DMS153 treated with DMSO at 0.1 percent for 48 hours (cell line): ENCODE results near the gene MACROD2.
"Not testable (repeated sequence)": the region's sequence is repeated elsewhere in the genome, so short reads cannot be mapped to it uniquely, and the experiment has no call there.

Experiments
- DNase-seq: peaks from one replicate; lab custom pipeline; 2025; ENCODE audit not compliant: unreplicated experiment; lab: John Stamatoyannopoulos, UW

The MACROD2 gene

GRCh38 chr20:15528391-15529111, 1533.2 kb downstream of the MACROD2 start:
- no peak for DNase-seq

DNA sequence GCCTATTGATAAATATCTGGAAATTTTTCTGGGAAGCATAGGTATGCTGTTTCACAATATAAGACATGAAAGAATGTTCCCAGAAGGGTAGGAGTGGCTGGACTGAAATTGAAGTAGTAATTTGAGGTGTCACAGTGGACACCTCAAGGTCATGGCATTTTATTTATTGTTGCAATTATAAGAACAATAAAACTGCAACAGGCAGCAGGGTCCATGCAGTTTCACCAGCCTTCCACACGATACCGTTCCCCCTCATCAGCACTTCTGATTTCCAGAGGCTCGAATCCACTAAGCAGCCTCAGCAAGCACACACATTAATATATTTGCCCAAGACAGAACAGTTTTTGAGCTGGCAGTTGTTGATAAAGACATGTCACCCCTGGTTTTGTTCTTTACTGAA, 1540.5 kb downstream of the MACROD2 start:
- no peak for DNase-seq

- not testable (repeated sequence) for DNase-seq
Measured at GRCh38 chr20:15537200-15537599, 1541.9 kb downstream of the MACROD2 start.

GRCh38 chr20:15542655-15543054, 1547.3 kb downstream of the MACROD2 start:
- no peak for DNase-seq

DNA sequence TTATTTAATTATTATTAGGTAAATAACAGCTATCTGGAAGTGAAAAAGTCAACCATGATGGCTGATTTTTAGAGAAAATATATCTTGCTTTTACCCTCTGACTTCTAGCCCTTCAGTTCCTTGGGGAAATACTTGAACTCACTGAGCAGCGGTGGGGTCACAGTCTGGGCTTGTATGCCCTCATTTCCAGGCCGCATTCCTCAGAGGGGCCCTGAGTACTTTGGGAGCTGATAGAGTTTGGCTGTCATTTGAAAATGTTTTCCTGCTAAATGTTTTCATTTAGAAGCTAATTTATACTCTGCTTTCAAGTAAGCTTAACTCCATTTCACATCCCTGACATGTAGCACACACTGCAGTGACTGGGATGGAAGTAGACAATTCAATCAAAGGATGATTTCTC, 1549.4 kb downstream of the MACROD2 start:
- no peak for DNase-seq

- no peak for DNase-seq
Measured at GRCh38 chr20:15546525-15547023, 1551.3 kb downstream of the MACROD2 start.

GRCh38 chr20:15547119-15547518, 1551.8 kb downstream of the MACROD2 start:
- no peak for DNase-seq

DNA sequence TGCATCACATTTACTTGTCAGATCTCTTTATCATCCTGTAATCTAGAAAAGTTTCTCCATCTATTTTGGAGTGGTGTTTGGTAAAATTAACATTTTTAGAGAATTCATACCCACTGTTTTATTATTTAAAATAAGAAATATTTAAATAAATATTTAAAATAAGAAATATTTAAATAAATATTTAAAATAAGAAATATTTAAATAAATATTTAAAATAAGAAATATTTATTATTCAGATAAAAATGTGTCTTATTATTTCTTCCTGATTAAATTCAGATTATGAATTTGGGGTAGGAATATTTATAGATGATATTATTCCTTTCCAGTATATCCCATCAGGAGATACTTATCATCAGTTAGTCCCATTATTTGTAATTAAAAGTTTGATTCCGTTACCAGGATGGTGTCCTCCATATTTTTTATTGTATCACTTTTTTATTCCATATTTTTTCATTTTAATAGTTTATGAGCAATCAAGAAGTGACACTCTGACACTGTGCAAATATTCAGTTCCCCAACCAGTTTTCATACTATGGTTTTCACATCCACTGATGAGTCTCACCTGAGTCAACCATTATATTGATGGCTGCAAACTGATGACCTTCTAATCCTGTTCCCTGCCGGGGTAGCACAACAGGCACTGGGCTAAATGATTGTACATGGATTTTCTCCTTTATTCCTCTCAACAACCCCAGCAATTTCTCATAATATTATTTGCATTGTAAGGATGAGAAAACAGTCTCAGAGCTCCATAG, 1555.0 kb downstream of the MACROD2 start:
- DNase-seq = no peak

DNA sequence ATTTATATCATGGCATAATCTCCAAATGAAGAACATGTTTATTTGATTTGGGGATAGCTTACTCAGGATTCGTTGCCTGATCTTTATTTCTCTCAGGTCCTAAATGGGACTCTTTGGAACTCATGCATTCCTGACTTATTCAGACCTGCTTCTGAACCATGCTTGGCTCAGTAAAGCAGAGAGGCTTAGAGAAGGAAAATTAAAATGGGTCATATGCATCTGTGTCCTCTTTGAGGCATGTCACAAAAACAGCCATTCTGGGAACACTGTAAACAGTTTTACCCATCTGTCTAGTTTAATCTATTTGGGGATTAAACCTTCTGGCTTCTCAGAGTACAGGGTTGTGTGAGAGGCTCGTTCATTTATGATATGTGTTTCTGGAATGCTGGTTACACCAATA, 1560.6 kb downstream of the MACROD2 start:
- no peak for DNase-seq

DNA sequence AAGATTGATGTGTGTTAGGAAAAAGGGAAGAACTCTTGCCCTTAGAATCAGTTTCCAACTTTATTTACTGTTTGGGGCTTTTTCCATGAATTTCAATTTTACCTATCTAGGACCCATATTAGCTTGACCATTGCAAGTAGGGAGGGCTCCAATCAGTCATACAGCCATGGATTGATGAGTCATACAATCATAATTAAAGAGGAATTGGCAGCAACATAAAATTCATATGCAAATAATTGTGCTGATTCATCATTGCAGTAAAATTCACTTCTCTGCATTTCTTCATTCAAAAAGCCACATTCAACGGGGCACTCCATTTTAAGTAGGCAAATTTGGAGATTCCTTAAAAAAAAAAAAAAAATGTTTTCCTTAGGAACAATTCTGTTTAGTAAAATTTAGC, 1561.6 kb downstream of the MACROD2 start:
- no peak for DNase-seq

- DNase-seq = no peak
Measured at GRCh38 chr20:15561070-15561569, 1565.8 kb downstream of the MACROD2 start.

DNA sequence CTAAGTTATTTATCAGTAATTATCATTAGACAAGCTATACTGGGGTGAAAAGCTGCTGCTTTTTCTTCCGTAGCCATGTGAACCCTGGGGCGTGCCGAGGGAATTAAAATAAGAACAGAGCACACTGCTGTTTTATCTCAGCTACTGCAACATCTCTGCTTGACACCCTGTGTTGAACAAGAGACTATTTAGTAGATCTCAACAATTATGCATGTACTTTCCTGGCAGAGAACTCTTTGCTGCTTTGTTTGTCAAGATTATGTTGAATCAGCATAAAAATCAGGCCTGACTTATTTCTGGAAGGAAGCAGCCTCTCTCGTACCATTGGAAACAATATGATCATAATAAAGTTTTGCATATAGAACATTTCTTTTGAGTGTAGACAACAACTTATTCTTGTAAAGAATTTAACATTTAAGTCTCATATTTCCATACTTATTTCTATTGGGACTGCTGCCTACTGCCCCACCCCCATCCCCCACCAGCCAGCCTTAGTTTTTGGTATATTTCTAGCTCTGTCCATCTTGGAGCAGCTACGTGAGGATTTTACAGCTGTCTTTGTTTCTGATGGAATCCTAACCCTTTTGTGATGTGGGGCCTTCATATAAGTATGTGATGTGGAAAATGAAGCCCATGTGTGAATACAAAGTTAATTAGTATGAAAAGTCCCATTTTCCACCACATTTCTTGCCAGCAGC, 1566.5 kb downstream of the MACROD2 start:
- no peak for DNase-seq

- DNase-seq = no peak
Measured at GRCh38 chr20:15563836-15564235, 1568.5 kb downstream of the MACROD2 start.

- no peak for DNase-seq
Measured at GRCh38 chr20:15564981-15565380, 1569.7 kb downstream of the MACROD2 start.

GRCh38 chr20:15565786-15566185, 1570.5 kb downstream of the MACROD2 start:
- no peak for DNase-seq

DNA sequence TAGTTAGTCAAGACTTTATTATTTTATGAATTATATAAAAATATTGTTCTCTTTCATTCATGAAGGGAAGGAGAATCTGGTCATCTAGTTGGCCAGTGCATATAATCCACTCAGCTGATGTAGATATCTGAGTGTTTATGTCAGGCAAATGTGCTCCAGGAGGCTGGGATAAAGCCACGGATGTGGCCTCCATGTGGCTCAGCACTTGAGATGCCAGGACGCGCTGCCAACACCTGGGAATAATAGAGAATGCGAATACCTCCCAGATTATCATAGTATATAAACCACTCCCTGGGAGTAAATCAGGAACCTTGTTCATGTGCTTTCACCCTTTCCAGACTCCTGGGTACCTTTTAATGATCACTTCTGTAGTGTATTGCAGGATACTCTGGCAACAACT, 1571.9 kb downstream of the MACROD2 start:
- DNase-seq = no peak

DNA sequence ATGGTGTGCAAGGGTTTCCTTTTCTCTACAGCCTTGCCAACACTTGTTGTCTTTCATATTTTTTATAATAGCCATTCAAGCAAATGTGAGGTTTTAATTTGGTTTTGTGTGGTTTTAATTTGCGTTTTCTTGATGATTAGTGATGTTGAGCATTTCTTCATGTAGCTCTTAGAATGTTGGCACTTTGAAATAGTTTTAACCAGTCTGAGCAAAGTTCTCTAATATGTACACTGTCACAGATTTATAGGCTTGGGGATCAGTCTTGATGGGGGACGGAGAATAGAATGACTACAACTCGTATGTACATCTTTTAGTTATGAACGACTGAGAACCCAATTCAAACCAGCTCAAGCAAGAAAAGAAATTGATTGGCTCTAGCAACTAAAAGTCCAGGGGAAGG, 1574.8 kb downstream of the MACROD2 start:
- no peak for DNase-seq

DNA sequence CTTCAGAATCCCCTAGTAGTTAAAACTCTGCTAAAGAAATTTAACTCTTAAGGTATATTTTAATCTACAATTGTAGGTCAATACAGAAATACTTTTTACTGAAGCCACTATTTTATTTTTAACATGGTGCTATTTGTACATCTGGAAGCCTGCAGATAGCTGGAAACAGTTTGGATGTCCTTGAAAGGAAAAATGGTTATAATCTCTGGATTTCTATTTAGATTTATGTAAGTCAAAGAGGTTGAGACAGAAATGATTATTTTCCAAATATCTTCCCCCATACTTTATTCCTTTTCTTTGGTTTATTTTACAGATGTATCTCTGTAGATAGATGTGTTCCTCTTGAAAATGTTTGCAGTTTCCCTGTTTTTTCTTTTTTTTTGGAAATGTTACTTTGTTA, 1575.7 kb downstream of the MACROD2 start:
- no peak for DNase-seq

- no peak for DNase-seq
Measured at GRCh38 chr20:15575255-15575654, 1579.9 kb downstream of the MACROD2 start.

- DNase-seq = no peak
Measured at GRCh38 chr20:15576411-15576810, 1581.1 kb downstream of the MACROD2 start.

GRCh38 chr20:15578113-15578512, 1582.8 kb downstream of the MACROD2 start:
- no peak for DNase-seq

GRCh38 chr20:15579688-15580087, 1584.4 kb downstream of the MACROD2 start:
- DNase-seq = no peak
